ENCODE data around the gene RDH11.
"Not testable (repeated sequence)": the region's sequence is repeated elsewhere in the genome, so short reads cannot be mapped to it uniquely, and the experiment has no call there.

Gene RDH11

GRCh38 chr14:67705211-67705610, 9.6 kb upstream of the RDH11 start:
- POLR2A ChIA-PET, result no interaction called here
- CTCF ChIA-PET, result interaction anchor here (0.6 to 11.7 kb wide), 38 partner anchors 9 to 1346 kb away, joined by 3 to 313 read pairs (median 8); partner anchors contain the start of genes ARG2, PIGH, PLEKHH1 and RDH11
- DNase-seq (ENCODE audit: extremely low spot score), result no peak
- no peak for TF ChIP-seq CTCF (IDR thresholded peaks at IDR 0.05; ENCODE audit: control extremely low read depth, extremely low read depth, low read depth, missing control alignments)

DNA sequence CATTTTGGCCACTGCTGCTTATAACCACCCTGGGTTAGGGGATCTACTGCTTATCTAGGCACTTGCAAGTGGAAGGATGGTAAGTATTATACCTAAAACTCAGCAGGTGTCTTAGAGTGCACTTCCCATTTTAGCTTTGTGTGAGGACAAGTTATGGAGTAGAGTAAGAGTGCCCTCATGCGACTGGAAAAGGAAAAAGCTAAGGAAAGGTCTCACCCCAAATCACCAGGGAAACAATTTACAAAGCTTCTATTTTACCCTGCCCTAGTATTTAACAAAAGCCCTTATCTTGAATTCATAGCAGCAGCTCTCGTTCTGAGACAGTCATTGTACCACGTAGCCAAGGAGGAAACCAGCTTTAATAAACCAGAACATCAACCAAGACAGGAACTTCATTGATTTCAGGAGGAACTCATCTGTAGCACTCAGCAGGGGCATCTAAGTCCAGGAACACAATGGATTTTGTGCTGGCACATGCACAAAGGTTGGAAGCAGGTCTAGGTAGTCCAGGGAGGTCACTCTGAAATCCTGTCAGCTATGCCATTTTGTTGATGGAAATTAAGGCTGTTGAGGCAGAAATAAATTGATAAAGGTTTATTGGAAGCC, 9.0 kb upstream of the RDH11 start:
- ChIA-PET CTCF (interaction anchor here (0.6 to 11.7 kb wide), 61 partner anchors 9 to 1744 kb away, joined by 3 to 313 read pairs (median 4); partner anchors contain the start of genes ARG2, ATP6V1D, PIGH and PLEKHH1), POLR2A (no interaction called here)
- DNase-seq (ENCODE audit: extremely low spot score), result peak; percentile 67
- peak; percentile 72 for TF ChIP-seq CTCF (IDR thresholded peaks at IDR 0.05; ENCODE audit: control extremely low read depth, extremely low read depth, low read depth, missing control alignments)

GRCh38 chr14:67703997-67704396, 8.4 kb upstream of the RDH11 start:
- no peak for TF ChIP-seq CTCF (IDR thresholded peaks at IDR 0.05; ENCODE audit: control extremely low read depth, extremely low read depth, low read depth, missing control alignments)
- ChIA-PET POLR2A (no interaction called here), CTCF (interaction anchor here (0.7 to 11.7 kb wide), 59 partner anchors 10 to 1743 kb away, joined by 3 to 313 read pairs (median 5); partner anchors contain the start of genes ARG2, ATP6V1D, PIGH and PLEKHH1)
- DNase-seq (ENCODE audit: extremely low spot score), result no peak

GRCh38 chr14:67701492-67701891, 5.9 kb upstream of the RDH11 start, which contains the start of gene RDH12:
Gene RDH12 (plus strand): TSS chr14:67701886. CDS start chr14:67722643, 20,757 bp downstream.
- POLR2A ChIA-PET, result not testable (repeated sequence)

DNA sequence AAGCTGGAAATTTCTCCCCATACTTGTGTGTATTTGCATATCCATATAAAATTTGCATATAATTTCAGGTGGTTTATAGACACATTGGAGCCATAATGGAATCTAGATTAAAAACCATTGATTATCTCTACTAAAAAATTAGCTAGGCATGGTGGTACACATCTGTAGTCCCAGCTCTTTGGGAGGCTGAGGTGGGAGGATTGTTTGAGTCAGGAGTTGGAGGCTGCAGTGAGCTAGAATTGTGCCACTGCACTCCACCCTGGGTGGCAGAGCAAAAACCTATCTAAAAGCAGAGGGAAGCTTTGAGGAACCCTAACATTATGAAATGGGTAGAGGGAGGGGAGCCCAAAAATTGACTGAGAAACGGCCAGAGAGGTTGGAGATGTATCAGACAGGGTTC, 2.6 kb upstream of the RDH11 start:
- CTCF ChIA-PET, result interaction anchor here (0.5 to 11.7 kb wide), 7 partner anchors 15 to 116 kb away, joined by 3 to 313 read pairs (median 4); partner anchors contain the start of gene PIGH
- POLR2A ChIA-PET, result no interaction called here
- no peak for TF ChIP-seq CTCF (IDR thresholded peaks at IDR 0.05; ENCODE audit: control extremely low read depth, extremely low read depth, low read depth, missing control alignments)
- no peak for DNase-seq (ENCODE audit: extremely low spot score)

More at GRCh38 chr14:67701492-67701891, 5.9 kb upstream of the RDH11 start, which contains the start of gene RDH12:
- CTCF ChIA-PET, result interaction anchor here (1.0 to 11.7 kb wide), 6 partner anchors 8 to 274 kb away, joined by 3 to 313 read pairs (median 56); partner anchors contain the start of genes RDH11 and VTI1B
- DNase-seq (ENCODE audit: extremely low spot score), result not testable (repeated sequence)

- DNase-seq (ENCODE audit: extremely low spot score), result no peak
- no peak for TF ChIP-seq CTCF (IDR thresholded peaks at IDR 0.05; ENCODE audit: control extremely low read depth, extremely low read depth, low read depth, missing control alignments)
- CTCF ChIA-PET, result interaction anchor here (1.3 to 11.7 kb wide), 4 partner anchors 16 to 115 kb away, joined by 4 to 313 read pairs (median 5); partner anchors contain the start of gene PIGH
- POLR2A ChIA-PET, result no interaction called here
Observed at GRCh38 chr14:67697006-67697405, 1.4 kb upstream of the RDH11 start.

All from GM10248 (cell line).